K562 (cell line): ENCODE data around the gene TOP3A. TPM values are rescaled to one million over a fixed set of nuclear protein-coding genes. Genes with fewer than 3 reads are reported as not detected.

ENCODE experiments used
- ATF4 ChIP-seq: fragments of 450-650 bp; formaldehyde crosslinking; IDR thresholded peaks from 2 replicates; pipeline ENCODE4 v1.4.0; 2022; ENCODE audit warnings: mild to moderate bottlenecking, moderate library complexity
- CHD2 ChIP-seq: IDR thresholded peaks from 2 replicates; pipeline ENCODE4 v1.6.1; 2011; ENCODE audit warnings: low read depth, low read length
- MEIS2 ChIP-seq: fragments of 450-650 bp; IDR thresholded peaks from 2 replicates; pipeline ENCODE4 v1.6.1; 2014; ENCODE audit warnings: mild to moderate bottlenecking; ENCODE audit not compliant: partially characterized antibody
- MNT ChIP-seq, 2 experiments: fragments of 450-650 bp; conservative IDR thresholded peaks; 2 replicates each; pipeline ENCODE4 v1.6.1; 2017; ENCODE audit warnings: mild to moderate bottlenecking in 2 of 2, moderate library complexity in 2 of 2
- PBX2 ChIP-seq, 2 experiments: IDR thresholded peaks in 1 of 2; conservative IDR thresholded peaks in 1 of 2; 2 replicates each; pipeline ENCODE4 v1.6.1; 2016; ENCODE audit warnings: low read depth in 2 of 2, mild to moderate bottlenecking in 1 of 2, missing compliant biosample characterization in 1 of 2, missing genetic modification characterization in 1 of 2, moderate library complexity in 1 of 2
- PCBP2 ChIP-seq: fragments of 200-400 bp; formaldehyde crosslinking; IDR thresholded peaks from 2 replicates; pipeline ENCODE4 v1.6.1; 2018; ENCODE audit warnings: low read length, low read depth, mild to moderate bottlenecking, moderate library complexity; ENCODE audit not compliant: poor library complexity, severe bottlenecking
- SAP30 ChIP-seq: fragments of 200-600 bp; sonication (generic); IDR thresholded peaks from 2 replicates; pipeline ENCODE4 v1.6.1; 2012; ENCODE audit warnings: borderline replicate concordance, low read depth, mild to moderate bottlenecking, moderate library complexity, low read length, control low read depth, inconsistent platforms; ENCODE audit not compliant: insufficient read depth, poor library complexity, severe bottlenecking
- TAF1 ChIP-seq: IDR thresholded peaks from 2 replicates; pipeline ENCODE4 v1.6.1; 2011; ENCODE audit warnings: mild to moderate bottlenecking, low read length, moderate library complexity; ENCODE audit not compliant: insufficient read depth, control insufficient read depth, severe bottlenecking; ENCODE audit errors: extremely low read depth
- ZBTB11 ChIP-seq, 3 experiments: fragments of 200-800 bp in 1 of 3; fragments of 250-450 bp in 1 of 3; fragments of 450-650 bp in 1 of 3; sonication (Bioruptor Pico) in 1 of 3; sonication (Bioruptor generic) in 1 of 3; formaldehyde crosslinking in 1 of 3; IDR thresholded peaks; 2 replicates each; pipeline versions ENCODE4 v1.6.1 to v1.8.0; 2016 to 2022; ENCODE audit warnings: mild to moderate bottlenecking in 2 of 3, missing genetic modification characterization in 2 of 3, missing compliant biosample characterization in 1 of 3, moderate library complexity in 1 of 3
- ZC3H8 ChIP-seq: fragments of 450-650 bp; IDR thresholded peaks from 2 replicates; pipeline ENCODE4 v1.6.1; 2017
- ZNF165 ChIP-seq: fragments of 250-450 bp; sonication (Bioruptor Pico); IDR thresholded peaks from 2 replicates; pipeline ENCODE4 v1.4.0; 2020; ENCODE audit warnings: borderline replicate concordance
- ZNF280B ChIP-seq: fragments of 250-450 bp; sonication (Bioruptor Pico); IDR thresholded peaks from 2 replicates; pipeline ENCODE4 v1.5.1; 2021; ENCODE audit warnings: mild to moderate bottlenecking
- polyA plus RNA-seq, 8 experiments: library from polyadenylated mRNA; depleted of rRNA in 4 of 8; stranded (reverse) in 5 of 8; unstranded in 3 of 8; fragments of >200 nt; fragmentation: Nextera tagmentation in 2 of 8; fragmentation: Illumina TruSeq in 1 of 8; extraction: Ambion mirVana in 2 of 8; extraction: Trizol in 1 of 8; gene quantifications; 2 replicates each; pipeline versions ENCODE4 v1.2.1 to v1.2.3, GENCODE V29; 2011 to 2014; ENCODE audit warnings: inconsistent platforms in 1 of 8, missing spikeins in 1 of 8
- total RNA-seq, 7 experiments: library from RNA; depleted of rRNA in 6 of 7; stranded (reverse); fragments of >200 nt in 6 of 7; fragmentation: Illumina TruSeq in 2 of 7; extraction: Trizol in 2 of 7; gene quantifications; 2 replicates each; pipeline versions ENCODE4 v1.2.1 to v1.2.3, GENCODE V29; 2011 to 2021; ENCODE audit warnings: low replicate concordance in 1 of 7

Gene TOP3A
- total and polyA plus RNA-seq, 9 of the 15 experiments (the other 6 are each of a cell fraction or from before 2014, with no cell fraction given): 5.2 to 49.7 (median 24.7) TPM

GRCh38 chr17:18314731-18315561, at the start of gene TOP3A, which contains the start of gene SMCR8 (continued):
- TF ChIP-seq ATF4: no peak
- no peak for TF ChIP-seq PCBP2
- TF ChIP-seq ZBTB11 (CRISPR knock-in tag; IDR thresholded peaks at IDR 0.05): peak in 1 of 3 experiments; percentile 89; a peak in 2 of 6 replicates
- TF ChIP-seq CHD2: no peak
- peak; percentile 81 for TF ChIP-seq SAP30
- no peak for TF ChIP-seq ZNF280B (CRISPR knock-in tag)
- TF ChIP-seq ZNF165 (CRISPR knock-in tag): no peak
- TF ChIP-seq TAF1: peak; percentile 74
- TF ChIP-seq PBX2 (CRISPR knock-in tag; IDR thresholded peaks at IDR 0.05; ENCODE audit: low read depth): no peak
- no peak for TF ChIP-seq PBX2 (tag; conservative IDR thresholded peaks at IDR 0.05; ENCODE audit: low read depth)
- TF ChIP-seq MEIS2: no peak
- TF ChIP-seq ZC3H8: no peak
- TF ChIP-seq MNT (conservative IDR thresholded peaks at IDR 0.05): peak; percentile 94 to 98
